Upper lobe of left lung (tissue), 6 donors: ENCODE data around the gene RBBP8NL. TPM values are rescaled to one million over a fixed set of nuclear protein-coding genes. Genes with fewer than 3 reads are reported as not detected.

Source experiments
- ATAC-seq, 2 donors: fragments of 200-7000 bp; cut with Tn5 transposase; one replicate each; pipeline ENCODE4 v1.9.1; 2022; ENCODE audit warnings: mild to moderate bottlenecking in 2 of 2, moderate library complexity in 2 of 2; ENCODE audit not compliant: low FRiP score in 2 of 2
- DNase-seq, 2 donors: peaks; one replicate each; pipeline ENCODE4 v3.0.0-alpha.2; 2019 to 2020
- H3K27ac ChIP-seq, 4 donors: fragments of 200-600 bp; sonication (generic); one replicate each; pipeline ENCODE4 v1.5.1; 2016 to 2019
- H3K27me3 ChIP-seq, 4 donors: fragments of 200-600 bp; sonication (generic); one replicate each; pipeline ENCODE4 v1.5.1; 2017 to 2019
- H3K36me3 ChIP-seq, 4 donors: fragments of 200-600 bp; sonication (generic); one replicate each; pipeline ENCODE4 v1.5.1; 2016 to 2019
- H3K4me1 ChIP-seq, 4 donors: fragments of 200-600 bp; sonication (generic); one replicate each; pipeline ENCODE4 v1.5.1; 2018 to 2019
- H3K4me3 ChIP-seq, 4 donors: fragments of 200-600 bp; sonication (generic); one replicate each; pipeline ENCODE4 v1.5.1; 2017 to 2019; ENCODE audit warnings: mild to moderate bottlenecking in 2 of 4, moderate library complexity in 1 of 4
- H3K9me3 ChIP-seq, 4 donors: fragments of 200-600 bp; sonication (generic); one replicate each; pipeline ENCODE4 v1.5.1; 2018 to 2019
- EP300 ChIP-seq, 4 donors: sonication (generic); formaldehyde crosslinking; IDR thresholded peaks; one replicate each; pipeline ENCODE4 v1.5.1; 2017; ENCODE audit warnings: antibody characterized with exemption in 4 of 4, control low read depth in 2 of 4
- POLR2A ChIP-seq, 4 donors: fragments of 450-650 bp; IDR thresholded peaks; one replicate each; pipeline ENCODE4 v1.5.1; 2016 to 2017; ENCODE audit warnings: antibody characterized with exemption in 4 of 4, mild to moderate bottlenecking in 2 of 4
- POLR2AphosphoS5 ChIP-seq, 2 donors: sonication (generic); formaldehyde crosslinking; IDR thresholded peaks; one replicate each; pipeline ENCODE4 v1.5.1; 2017; ENCODE audit warnings: antibody characterized with exemption in 2 of 2
- WGBS, 2 donors: methylation state at CpG; one replicate each; pipeline ENCODE4 v1.1.5; 2017 to 2018; 5-methylcytosine and 5-hydroxymethylcytosine counted together
- total RNA-seq, 6 donors: library from RNA; depleted of rRNA in 4 of 6; stranded (reverse); fragments of >200 nt in 4 of 6; gene quantifications; one replicate each; pipeline versions ENCODE4 v1.1.0 to v1.2.1, GENCODE V29; 2016 to 2021
- TF ChIP-seq, protein P1 (sequence below), 6 experiments: fragments of 450-650 bp in 4 of 6; fragments of 200-600 bp in 2 of 6; sonication (generic) in 2 of 6; IDR thresholded peaks; one replicate each; pipeline ENCODE4 v1.5.1; 2016 to 2019; ENCODE audit warnings: antibody characterized with exemption in 6 of 6
- donor health status: DM: no; HTN: no; CAD: no; lungs with moderate emphysema.
- donor health status: DM: no; HTN: yes; CAD: no; lungs with severe emphysema.

The RBBP8NL gene
- total RNA-seq, 6 donors from 2014 or later: 0.51 to 6.3 (median 1.9) TPM; not detected in 1

DNA sequence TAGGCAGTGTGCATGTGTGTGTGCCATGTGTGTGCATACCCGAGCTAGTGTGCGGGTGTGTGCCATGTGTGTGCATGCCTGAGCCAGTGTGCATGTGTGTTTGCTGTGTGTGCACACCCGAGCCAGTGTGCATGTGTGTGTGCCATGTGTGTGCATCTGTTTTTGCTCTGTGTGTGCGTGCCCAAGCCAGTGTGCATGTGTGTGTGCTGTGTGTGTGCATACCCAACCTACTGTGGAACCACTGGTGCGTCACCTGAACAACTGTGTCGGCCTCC is 5.7 kb downstream of the RBBP8NL start:
- Histone ChIP-seq H3K36me3 (no peaks in the 10 kb centered on the region), H3K9me3 (no peaks in the 10 kb centered on the region), H3K4me3 (no peak overlapping the region), H3K27ac (no peak overlapping the region), H3K27me3 (no peaks in the 10 kb centered on the region), H3K4me1 (peaks cover 0 to 2% (median 0%) of the 10 kb centered on the region in 4 donors)
- WGBS, 2 donors: 79 to 83% methylated on average over 1 to 6 of the region's 6 CpGs
- no peak for ATAC-seq
- TF ChIP-seq EP300 (IDR thresholded peaks at IDR 0.05) (no peak), POLR2A (IDR thresholded peaks at IDR 0.05) (no peak)
- TF ChIP-seq, protein P1, sequence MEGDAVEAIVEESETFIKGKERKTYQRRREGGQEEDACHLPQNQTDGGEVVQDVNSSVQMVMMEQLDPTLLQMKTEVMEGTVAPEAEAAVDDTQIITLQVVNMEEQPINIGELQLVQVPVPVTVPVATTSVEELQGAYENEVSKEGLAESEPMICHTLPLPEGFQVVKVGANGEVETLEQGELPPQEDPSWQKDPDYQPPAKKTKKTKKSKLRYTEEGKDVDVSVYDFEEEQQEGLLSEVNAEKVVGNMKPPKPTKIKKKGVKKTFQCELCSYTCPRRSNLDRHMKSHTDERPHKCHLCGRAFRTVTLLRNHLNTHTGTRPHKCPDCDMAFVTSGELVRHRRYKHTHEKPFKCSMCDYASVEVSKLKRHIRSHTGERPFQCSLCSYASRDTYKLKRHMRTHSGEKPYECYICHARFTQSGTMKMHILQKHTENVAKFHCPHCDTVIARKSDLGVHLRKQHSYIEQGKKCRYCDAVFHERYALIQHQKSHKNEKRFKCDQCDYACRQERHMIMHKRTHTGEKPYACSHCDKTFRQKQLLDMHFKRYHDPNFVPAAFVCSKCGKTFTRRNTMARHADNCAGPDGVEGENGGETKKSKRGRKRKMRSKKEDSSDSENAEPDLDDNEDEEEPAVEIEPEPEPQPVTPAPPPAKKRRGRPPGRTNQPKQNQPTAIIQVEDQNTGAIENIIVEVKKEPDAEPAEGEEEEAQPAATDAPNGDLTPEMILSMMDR (IDR thresholded peaks at IDR 0.05): no peak
- DNase-seq: peak in 1 of 2 donors; percentile 37

GRCh38 chr20:62420846-62421715 is 6.3 kb downstream of the RBBP8NL start:
- 86 to 90% methylated on average over 18 to 24 of the region's 24 CpGs for WGBS, 2 donors
- no peaks in the 10 kb centered on the region for H3K9me3 ChIP-seq
- DNase-seq (peak in 1 of 2 donors; percentile 53), ATAC-seq (no peak)
- TF ChIP-seq POLR2A (IDR thresholded peaks at IDR 0.05) (no peak), POLR2AphosphoS5 (IDR thresholded peaks at IDR 0.05) (no peak), EP300 (IDR thresholded peaks at IDR 0.05) (no peak)
- TF ChIP-seq, protein P1 (IDR thresholded peaks at IDR 0.05): no peak
- H3K36me3 ChIP-seq: no peaks in the 10 kb centered on the region
- no peaks in the 10 kb centered on the region for H3K4me1 ChIP-seq
- no peaks in the 10 kb centered on the region for H3K27me3 ChIP-seq
- no peak overlapping the region for H3K27ac ChIP-seq
- H3K4me3 ChIP-seq: no peak overlapping the region

GRCh38 chr20:62419759-62420158 is 7.6 kb downstream of the RBBP8NL start:
- DNase-seq: peak in 1 of 2 donors; percentile 58

DNA sequence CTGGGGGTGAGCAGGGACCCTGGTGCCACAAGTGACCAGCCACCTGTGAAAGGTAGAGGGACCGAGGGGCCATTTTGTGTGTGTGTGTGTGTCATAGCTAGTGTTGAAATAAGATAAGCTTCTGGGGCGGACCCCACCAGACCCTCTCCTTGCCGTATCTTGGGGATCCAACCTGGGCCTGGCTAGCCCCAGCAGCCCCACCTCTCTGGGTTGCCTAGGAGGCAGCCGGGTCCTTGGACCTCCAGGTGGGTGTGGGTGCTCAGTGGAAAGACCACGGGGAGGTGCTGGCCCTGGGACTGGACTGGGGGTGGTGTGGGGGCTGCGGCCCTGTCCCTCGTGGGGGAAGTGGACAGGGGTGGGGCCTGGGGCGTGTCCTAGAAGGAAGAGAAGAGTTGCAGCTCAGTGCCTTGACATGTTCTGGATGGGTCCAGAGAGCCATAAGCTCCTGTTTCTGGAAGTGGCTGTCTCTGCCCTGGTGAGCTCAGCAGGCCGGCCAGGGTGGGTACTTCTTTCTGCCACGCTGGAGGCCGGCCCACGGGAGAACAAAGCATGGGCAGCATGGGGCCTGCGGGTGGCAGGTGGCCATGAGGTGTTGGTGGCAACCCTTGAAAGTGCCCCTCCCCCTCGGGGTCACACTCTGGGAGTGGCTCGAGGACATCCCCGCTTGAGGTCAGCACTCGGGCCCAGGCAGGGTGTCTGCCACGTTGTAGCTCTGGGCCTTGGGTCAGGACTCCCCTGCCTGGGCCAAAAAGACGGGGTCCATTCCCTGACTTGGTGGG is 8.4 kb downstream of the RBBP8NL start:
- Histone ChIP-seq H3K27me3 (no peaks in the 10 kb centered on the region), H3K4me1 (no peaks in the 10 kb centered on the region), H3K36me3 (no peaks in the 10 kb centered on the region), H3K27ac (no peak overlapping the region), H3K4me3 (no peak overlapping the region), H3K9me3 (no peaks in the 10 kb centered on the region)
- no peak for ATAC-seq
- no peak for TF ChIP-seq EP300 (IDR thresholded peaks at IDR 0.05)
- TF ChIP-seq, protein P1 (IDR thresholded peaks at IDR 0.05): no peak
- no peak for TF ChIP-seq POLR2AphosphoS5 (IDR thresholded peaks at IDR 0.05)
- TF ChIP-seq POLR2A (IDR thresholded peaks at IDR 0.05): no peak
- WGBS, 2 donors: 73 to 85% methylated on average over 9 to 19 of the region's 19 CpGs
- peak in 1 of 2 donors; percentile 61 for DNase-seq

More at GRCh38 chr20:62419759-62420158, 7.6 kb downstream of the RBBP8NL start:
- Histone ChIP-seq H3K27ac (no peak overlapping the region), H3K9me3 (no peaks in the 10 kb centered on the region), H3K4me1 (no peaks in the 10 kb centered on the region), H3K4me3 (no peak overlapping the region), H3K27me3 (no peaks in the 10 kb centered on the region), H3K36me3 (no peaks in the 10 kb centered on the region)
- TF ChIP-seq POLR2AphosphoS5 (IDR thresholded peaks at IDR 0.05) (no peak), EP300 (IDR thresholded peaks at IDR 0.05) (no peak), POLR2A (IDR thresholded peaks at IDR 0.05) (no peak)
- TF ChIP-seq, protein P1 (IDR thresholded peaks at IDR 0.05): no peak
- no peak for ATAC-seq
- WGBS, 2 donors: 79% methylated on average over 9 of the region's 9 CpGs; no CpG with 5 or more reads in 1 of the 2 donors
